ENCODE data around the gene RPL22L1. TPM values are rescaled to one million over a fixed set of nuclear protein-coding genes. Genes with fewer than 3 reads are reported as not detected.

RPL22L1 gene
- total RNA-seq, 4 donors from 2014 or later: 6.0 to 48.3 (median 26.7) TPM

- Histone ChIP-seq H3K36me3 (no peaks in the 10 kb centered on the region), H3K27ac (no peak overlapping the region), H3K9me3 (no peaks in the 10 kb centered on the region), H3K4me3 (no peak overlapping the region), H3K4me1 (no peaks in the 10 kb centered on the region), H3K27me3 (peaks cover 3% of the 10 kb centered on the region)
- intact Hi-C loops (cut with DNase I; ENCODE audit: low total_unique reads): no loop called here
- no peak for TF ChIP-seq CTCF (IDR thresholded peaks at IDR 0.05)
- no peak for TF ChIP-seq EP300 (IDR thresholded peaks at IDR 0.05; ENCODE audit: low read depth)
- TF ChIP-seq POLR2A (IDR thresholded peaks at IDR 0.05): no peak
- TF ChIP-seq POLR2AphosphoS5 (IDR thresholded peaks at IDR 0.05): no peak
- DNase-seq: no peak
- in situ Hi-C loops (cut with MboI; ENCODE audit: low pct_ligation_motif_present in 1 of 4, low pct_unique_long_range_greater_than_20kb in 1 of 4, low sequenced_read_pairs in 3 of 4): loop anchor here in 1 of 4 donors (25.0 kb wide), 1 partner anchor 532 kb away; no protein-coding TSS in a partner anchor
Measured at GRCh38 chr3:170844377-170844776, 25.6 kb downstream of the RPL22L1 start.

GRCh38 chr3:170840291-170840859, 29.6 kb downstream of the RPL22L1 start:
- intact Hi-C loops (cut with DNase I; ENCODE audit: low total_unique reads): no loop called here
- no peaks in the 10 kb centered on the region for H3K4me1 ChIP-seq
- TF ChIP-seq EP300 (IDR thresholded peaks at IDR 0.05; ENCODE audit: low read depth) (no peak), POLR2AphosphoS5 (IDR thresholded peaks at IDR 0.05) (no peak), POLR2A (IDR thresholded peaks at IDR 0.05) (no peak), CTCF (IDR thresholded peaks at IDR 0.05) (no peak)
- no peaks in the 10 kb centered on the region for H3K9me3 ChIP-seq
- WGBS, 2 donors (ENCODE audit: low coverage in 1 of 2): 70 to 72% methylated on average over 2 of the region's 2 CpGs
- H3K27me3 ChIP-seq: peaks cover 3% of the 10 kb centered on the region
- no peak overlapping the region for H3K27ac ChIP-seq
- H3K36me3 ChIP-seq: no peaks in the 10 kb centered on the region
- no peak for DNase-seq
- in situ Hi-C loops (cut with MboI; ENCODE audit: low pct_ligation_motif_present in 1 of 4, low pct_unique_long_range_greater_than_20kb in 1 of 4, low sequenced_read_pairs in 3 of 4): loop anchor here in 1 of 4 donors (25.0 kb wide), 1 partner anchor 528 kb away; no protein-coding TSS in a partner anchor
- no peak overlapping the region for H3K4me3 ChIP-seq

GRCh38 chr3:170839518-170840100, 30.4 kb downstream of the RPL22L1 start:
- Histone ChIP-seq H3K9me3 (no peaks in the 10 kb centered on the region), H3K36me3 (no peaks in the 10 kb centered on the region), H3K4me1 (no peaks in the 10 kb centered on the region), H3K27ac (no peak overlapping the region), H3K27me3 (peaks cover 2% of the 10 kb centered on the region), H3K4me3 (no peak overlapping the region)
- no peak for DNase-seq
- intact Hi-C loops (cut with DNase I; ENCODE audit: low total_unique reads): no loop called here
- 86 to 100% methylated on average over 1 to 3 of the region's 3 CpGs for WGBS, 2 donors (ENCODE audit: low coverage in 1 of 2)
- in situ Hi-C loops (cut with MboI; ENCODE audit: low pct_ligation_motif_present in 1 of 4, low pct_unique_long_range_greater_than_20kb in 1 of 4, low sequenced_read_pairs in 3 of 4): loop anchor here in 1 of 4 donors (25.0 kb wide), 1 partner anchor 527 kb away; no protein-coding TSS in a partner anchor
- TF ChIP-seq POLR2A (IDR thresholded peaks at IDR 0.05) (no peak), CTCF (IDR thresholded peaks at IDR 0.05) (no peak), EP300 (IDR thresholded peaks at IDR 0.05; ENCODE audit: low read depth) (no peak), POLR2AphosphoS5 (IDR thresholded peaks at IDR 0.05) (no peak)

- no peak for DNase-seq
- intact Hi-C loops (cut with DNase I; ENCODE audit: low total_unique reads): no loop called here
- Histone ChIP-seq H3K4me3 (no peak overlapping the region), H3K27me3 (peaks cover 9% of the 10 kb centered on the region), H3K36me3 (no peaks in the 10 kb centered on the region), H3K9me3 (no peaks in the 10 kb centered on the region), H3K27ac (no peak overlapping the region), H3K4me1 (no peaks in the 10 kb centered on the region)
- no peak for TF ChIP-seq POLR2A (IDR thresholded peaks at IDR 0.05)
- no peak for TF ChIP-seq EP300 (IDR thresholded peaks at IDR 0.05; ENCODE audit: low read depth)
- TF ChIP-seq POLR2AphosphoS5 (IDR thresholded peaks at IDR 0.05): no peak
- TF ChIP-seq CTCF (IDR thresholded peaks at IDR 0.05): no peak
- in situ Hi-C loops (cut with MboI; ENCODE audit: low pct_ligation_motif_present in 1 of 4, low pct_unique_long_range_greater_than_20kb in 1 of 4, low sequenced_read_pairs in 3 of 4): loop anchor here in 1 of 4 donors (25.0 kb wide), 1 partner anchor 524 kb away; no protein-coding TSS in a partner anchor
- WGBS, 2 donors (ENCODE audit: low coverage in 1 of 2): 90 to 93% methylated on average over 4 of the region's 4 CpGs
Measured at GRCh38 chr3:170836491-170836890, 33.5 kb downstream of the RPL22L1 start.
